Measurements from ENCODE around the gene KIAA0319L. TPM values are rescaled to one million over a fixed set of nuclear protein-coding genes. Genes with fewer than 3 reads are reported as not detected.

KIAA0319L gene
- total RNA-seq, 1 donor from 2014 or later = 60.5 TPM

DNA sequence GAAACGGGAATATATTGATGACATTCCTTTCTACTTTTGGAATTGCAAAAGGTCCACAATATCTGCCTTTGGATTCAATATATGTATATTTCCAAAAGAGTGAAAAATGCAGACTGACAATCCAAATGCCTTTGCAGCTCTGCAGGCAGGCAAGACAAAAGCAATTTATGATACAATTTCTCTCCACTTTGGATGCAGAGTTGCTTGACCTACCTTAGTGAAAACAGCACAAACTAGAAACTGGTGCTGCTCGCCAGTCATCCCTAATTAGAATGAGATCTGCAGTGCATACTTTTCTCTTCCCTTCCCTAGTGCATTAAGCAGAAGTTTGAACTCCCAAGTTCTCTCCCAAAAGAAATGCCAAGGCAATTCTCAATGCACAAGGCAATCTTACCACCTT, 56.8 kb downstream of the KIAA0319L start:
- Histone ChIP-seq H3K36me3 (ENCODE audit: control insufficient read depth, insufficient read depth, low read length) (no peaks in the 10 kb centered on the region), H3K4me3 (ENCODE audit: low read depth, low read length) (no peak overlapping the region), H3K27me3 (ENCODE audit: control insufficient read depth, insufficient read depth, low read length) (no peaks in the 10 kb centered on the region)
- TF ChIP-seq, protein P1, sequence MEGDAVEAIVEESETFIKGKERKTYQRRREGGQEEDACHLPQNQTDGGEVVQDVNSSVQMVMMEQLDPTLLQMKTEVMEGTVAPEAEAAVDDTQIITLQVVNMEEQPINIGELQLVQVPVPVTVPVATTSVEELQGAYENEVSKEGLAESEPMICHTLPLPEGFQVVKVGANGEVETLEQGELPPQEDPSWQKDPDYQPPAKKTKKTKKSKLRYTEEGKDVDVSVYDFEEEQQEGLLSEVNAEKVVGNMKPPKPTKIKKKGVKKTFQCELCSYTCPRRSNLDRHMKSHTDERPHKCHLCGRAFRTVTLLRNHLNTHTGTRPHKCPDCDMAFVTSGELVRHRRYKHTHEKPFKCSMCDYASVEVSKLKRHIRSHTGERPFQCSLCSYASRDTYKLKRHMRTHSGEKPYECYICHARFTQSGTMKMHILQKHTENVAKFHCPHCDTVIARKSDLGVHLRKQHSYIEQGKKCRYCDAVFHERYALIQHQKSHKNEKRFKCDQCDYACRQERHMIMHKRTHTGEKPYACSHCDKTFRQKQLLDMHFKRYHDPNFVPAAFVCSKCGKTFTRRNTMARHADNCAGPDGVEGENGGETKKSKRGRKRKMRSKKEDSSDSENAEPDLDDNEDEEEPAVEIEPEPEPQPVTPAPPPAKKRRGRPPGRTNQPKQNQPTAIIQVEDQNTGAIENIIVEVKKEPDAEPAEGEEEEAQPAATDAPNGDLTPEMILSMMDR (IDR thresholded peaks at IDR 0.05; ENCODE audit: insufficient read depth, low read length, poor library complexity, severe bottlenecking) = no peak
- DNase-seq (ENCODE audit: low read depth) = no peak

DNA sequence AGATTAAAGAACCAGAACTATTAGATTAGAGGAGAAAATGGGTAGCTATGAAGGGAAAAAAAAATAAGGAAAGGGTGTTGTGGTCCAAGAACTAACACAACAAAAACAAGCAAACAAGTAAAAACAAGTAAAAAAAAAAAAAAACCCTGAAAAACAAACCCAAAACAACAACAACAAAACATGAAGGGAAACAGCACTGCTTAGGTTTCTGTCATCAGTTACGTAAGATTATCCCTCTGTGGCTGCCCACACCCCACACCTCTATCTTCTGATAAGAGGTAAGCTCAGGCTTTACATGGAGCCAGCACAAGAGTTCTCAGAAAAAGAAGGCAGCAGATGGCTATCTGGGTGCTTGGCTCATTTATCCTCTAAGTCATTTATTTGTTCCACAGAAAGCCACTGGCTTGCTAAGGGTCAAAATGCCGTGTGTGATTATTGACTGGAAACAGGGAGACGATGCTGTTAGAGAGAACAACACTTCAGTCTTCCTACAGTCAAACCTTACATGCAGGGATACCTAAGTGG, 57.5 kb downstream of the KIAA0319L start:
- Histone ChIP-seq H3K4me3 (ENCODE audit: low read depth, low read length) (no peak overlapping the region), H3K27me3 (ENCODE audit: control insufficient read depth, insufficient read depth, low read length) (no peaks in the 10 kb centered on the region)
- no peak for DNase-seq (ENCODE audit: low read depth)

GRCh38 chr1:35499231-35499630, 58.0 kb downstream of the KIAA0319L start:
- H3K27me3 ChIP-seq (ENCODE audit: control insufficient read depth, insufficient read depth, low read length) = no peaks in the 10 kb centered on the region
- TF ChIP-seq, protein P1 (IDR thresholded peaks at IDR 0.05; ENCODE audit: insufficient read depth, low read length, poor library complexity, severe bottlenecking) = no peak

More for the DNA sequence above, 57.5 kb downstream of the KIAA0319L start:
- no peaks in the 10 kb centered on the region for H3K36me3 ChIP-seq (ENCODE audit: control insufficient read depth, insufficient read depth, low read length)
- TF ChIP-seq, protein P1 (IDR thresholded peaks at IDR 0.05; ENCODE audit: insufficient read depth, low read length, poor library complexity, severe bottlenecking) = no peak

DNA sequence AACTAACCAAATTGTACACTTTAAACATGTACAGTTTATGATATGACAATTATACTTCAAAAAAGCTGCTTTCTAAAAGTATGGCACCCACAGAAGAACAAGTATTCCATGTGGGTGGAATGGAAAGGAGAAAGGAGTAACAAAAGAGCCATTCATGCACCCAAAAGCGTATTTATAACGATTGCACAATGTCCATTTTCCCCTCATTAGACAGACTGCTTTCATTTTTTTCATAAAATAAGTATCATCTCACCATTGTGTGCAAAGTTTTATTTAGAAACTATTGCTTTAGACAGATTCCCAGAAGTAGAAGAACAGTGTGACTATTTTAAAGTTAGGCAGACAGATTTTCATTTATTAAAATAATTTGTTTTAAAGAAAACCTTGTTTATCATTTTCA, 59.6 kb downstream of the KIAA0319L start:
- Histone ChIP-seq H3K27me3 (ENCODE audit: control insufficient read depth, insufficient read depth, low read length) (no peaks in the 10 kb centered on the region), H3K36me3 (ENCODE audit: control insufficient read depth, insufficient read depth, low read length) (no peaks in the 10 kb centered on the region), H3K4me3 (ENCODE audit: low read depth, low read length) (no peak overlapping the region)
- TF ChIP-seq, protein P1 (IDR thresholded peaks at IDR 0.05; ENCODE audit: insufficient read depth, low read length, poor library complexity, severe bottlenecking) = no peak
- no peak for DNase-seq (ENCODE audit: low read depth)

More at GRCh38 chr1:35499231-35499630, 58.0 kb downstream of the KIAA0319L start:
- Histone ChIP-seq H3K4me3 (ENCODE audit: low read depth, low read length) (no peak overlapping the region), H3K36me3 (ENCODE audit: control insufficient read depth, insufficient read depth, low read length) (no peaks in the 10 kb centered on the region)
- no peak for DNase-seq (ENCODE audit: low read depth)

GRCh38 chr1:35490250-35490649, 67.0 kb downstream of the KIAA0319L start:
- Histone ChIP-seq H3K36me3 (ENCODE audit: control insufficient read depth, insufficient read depth, low read length) (no peaks in the 10 kb centered on the region), H3K27me3 (ENCODE audit: control insufficient read depth, insufficient read depth, low read length) (no peaks in the 10 kb centered on the region), H3K4me3 (ENCODE audit: low read depth, low read length) (no peak overlapping the region)
- TF ChIP-seq, protein P1 (IDR thresholded peaks at IDR 0.05; ENCODE audit: insufficient read depth, low read length, poor library complexity, severe bottlenecking) = no peak
- DNase-seq (ENCODE audit: low read depth) = no peak

GRCh38 chr1:35488336-35488735, 68.9 kb downstream of the KIAA0319L start:
- no peak for DNase-seq (ENCODE audit: low read depth)
- Histone ChIP-seq H3K36me3 (ENCODE audit: control insufficient read depth, insufficient read depth, low read length) (no peaks in the 10 kb centered on the region), H3K27me3 (ENCODE audit: control insufficient read depth, insufficient read depth, low read length) (no peaks in the 10 kb centered on the region), H3K4me3 (ENCODE audit: low read depth, low read length) (no peak overlapping the region)
- TF ChIP-seq, protein P1 (IDR thresholded peaks at IDR 0.05; ENCODE audit: insufficient read depth, low read length, poor library complexity, severe bottlenecking) = no peak
